Measurements from ENCODE around the gene RAB17. TPM values are rescaled to one million over a fixed set of nuclear protein-coding genes. Genes with fewer than 3 reads are reported as not detected.

Gene RAB17
- total and polyA plus RNA-seq, 2 donors from 2014 or later: 59.1 to 151 TPM

DNA sequence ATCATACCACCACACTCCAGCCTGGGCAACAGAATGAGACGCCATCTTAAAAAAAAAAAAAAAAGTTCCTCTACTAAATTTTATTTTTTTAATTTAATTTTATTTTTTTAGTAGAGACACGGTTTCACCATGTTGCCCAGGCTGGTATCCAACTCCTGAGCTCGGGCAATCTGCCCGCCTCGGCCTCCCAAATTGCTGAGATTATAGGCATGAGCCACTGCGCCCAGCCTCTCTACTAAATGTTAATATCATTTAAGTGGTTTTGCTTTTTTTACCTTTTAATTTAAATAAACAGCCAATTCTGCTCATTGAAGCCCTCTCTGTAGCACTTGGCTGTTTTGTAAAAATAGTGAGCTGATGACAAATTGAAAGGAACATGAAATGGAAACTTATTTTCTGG lies 9.2 kb downstream of the RAB17 start:
- H3K9ac ChIP-seq (ENCODE audit: low read length in 3 of 3): peak overlapping the region in 1 of 3 donors; percentile 35
- H3K4me3 ChIP-seq (ENCODE audit: low read length in 3 of 3): no peak overlapping the region
- intact Hi-C loops (cut with DNase I): loop anchor here (10.0 kb wide), 1 partner anchor 163 kb away; no protein-coding TSS in a partner anchor
- H3K4me1 ChIP-seq (ENCODE audit: control insufficient read depth in 2 of 3, insufficient read depth in 2 of 3, low read depth in 1 of 3, low read length in 3 of 3): peaks cover 0 to 16% (median 7%) of the 10 kb centered on the region in 3 donors
- peaks cover 0 to 19% (median 12%) of the 10 kb centered on the region in 3 donors for H3K36me3 ChIP-seq (ENCODE audit: control insufficient read depth in 2 of 3, insufficient read depth in 3 of 3, low read length in 3 of 3)
- H3K27ac ChIP-seq (ENCODE audit: low read depth in 2 of 2, low read length in 2 of 2): no peak overlapping the region
- H3K27me3 ChIP-seq (ENCODE audit: control insufficient read depth, insufficient read depth, low read length): no peaks in the 10 kb centered on the region
- DNase-seq (peak in 1 of 5 donors; percentile 53), FAIRE-seq (no peak)
- H3K9me3 ChIP-seq (ENCODE audit: control insufficient read depth in 2 of 3, insufficient read depth in 1 of 3, low read length in 3 of 3): no peaks in the 10 kb centered on the region
- TF ChIP-seq, protein P1, sequence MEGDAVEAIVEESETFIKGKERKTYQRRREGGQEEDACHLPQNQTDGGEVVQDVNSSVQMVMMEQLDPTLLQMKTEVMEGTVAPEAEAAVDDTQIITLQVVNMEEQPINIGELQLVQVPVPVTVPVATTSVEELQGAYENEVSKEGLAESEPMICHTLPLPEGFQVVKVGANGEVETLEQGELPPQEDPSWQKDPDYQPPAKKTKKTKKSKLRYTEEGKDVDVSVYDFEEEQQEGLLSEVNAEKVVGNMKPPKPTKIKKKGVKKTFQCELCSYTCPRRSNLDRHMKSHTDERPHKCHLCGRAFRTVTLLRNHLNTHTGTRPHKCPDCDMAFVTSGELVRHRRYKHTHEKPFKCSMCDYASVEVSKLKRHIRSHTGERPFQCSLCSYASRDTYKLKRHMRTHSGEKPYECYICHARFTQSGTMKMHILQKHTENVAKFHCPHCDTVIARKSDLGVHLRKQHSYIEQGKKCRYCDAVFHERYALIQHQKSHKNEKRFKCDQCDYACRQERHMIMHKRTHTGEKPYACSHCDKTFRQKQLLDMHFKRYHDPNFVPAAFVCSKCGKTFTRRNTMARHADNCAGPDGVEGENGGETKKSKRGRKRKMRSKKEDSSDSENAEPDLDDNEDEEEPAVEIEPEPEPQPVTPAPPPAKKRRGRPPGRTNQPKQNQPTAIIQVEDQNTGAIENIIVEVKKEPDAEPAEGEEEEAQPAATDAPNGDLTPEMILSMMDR (IDR thresholded peaks at IDR 0.05; ENCODE audit: borderline replicate concordance, extremely low read depth, insufficient read depth): no peak

DNA sequence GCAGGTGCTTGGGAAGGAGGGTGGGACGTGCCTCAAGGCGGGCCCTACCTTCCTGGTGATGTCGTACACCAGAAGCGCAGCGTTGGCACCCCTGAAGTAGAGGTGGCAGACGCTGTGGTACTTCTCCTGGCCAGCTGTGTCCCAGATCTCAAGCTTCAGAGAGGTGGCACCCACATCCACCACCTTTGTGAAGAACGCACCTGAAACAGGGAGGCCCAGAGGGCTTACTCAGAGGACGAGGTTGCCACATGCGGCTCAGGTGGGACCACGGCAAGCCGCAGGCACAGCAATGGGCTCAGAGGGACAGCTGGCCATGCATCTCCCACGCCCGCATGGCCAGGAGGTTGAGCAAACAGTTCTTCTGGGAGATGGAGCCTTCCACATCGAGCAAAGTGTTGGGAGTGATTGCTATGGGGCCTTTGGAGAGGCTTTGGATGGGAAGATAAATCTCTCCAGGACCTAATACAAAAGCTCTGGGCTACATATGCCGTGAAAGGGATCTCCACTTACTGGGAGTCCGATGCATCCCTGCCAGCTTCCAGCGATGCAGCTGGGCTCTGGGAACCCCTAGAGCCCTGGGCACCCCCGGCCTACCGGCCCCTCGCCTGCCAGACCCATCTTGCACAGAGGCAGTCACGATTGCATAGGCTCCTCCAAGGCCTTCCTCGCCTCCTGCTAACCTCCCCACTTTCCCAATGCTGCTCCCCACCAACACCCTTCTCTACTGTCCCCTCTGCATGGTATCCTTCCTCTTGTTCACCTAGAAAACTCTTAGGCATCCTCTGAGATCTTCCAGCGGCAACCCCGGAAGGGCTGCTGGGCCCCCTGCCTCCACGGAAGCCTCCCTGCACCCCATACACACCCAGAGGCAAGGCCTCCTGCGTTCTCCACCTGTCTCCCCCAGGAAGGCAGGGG lies 12.3 kb downstream of the RAB17 start:
- Histone ChIP-seq H3K27ac (ENCODE audit: low read depth in 2 of 2, low read length in 2 of 2) (no peak overlapping the region), H3K27me3 (ENCODE audit: control insufficient read depth, insufficient read depth, low read length) (no peaks in the 10 kb centered on the region), H3K4me1 (ENCODE audit: control insufficient read depth in 2 of 3, insufficient read depth in 2 of 3, low read depth in 1 of 3, low read length in 3 of 3) (peaks cover 0 to 12% (median 7%) of the 10 kb centered on the region in 3 donors), H3K9me3 (ENCODE audit: control insufficient read depth in 2 of 3, insufficient read depth in 1 of 3, low read length in 3 of 3) (no peaks in the 10 kb centered on the region), H3K36me3 (ENCODE audit: control insufficient read depth in 2 of 3, insufficient read depth in 3 of 3, low read length in 3 of 3) (peaks cover 0 to 19% (median 10%) of the 10 kb centered on the region in 3 donors), H3K4me3 (ENCODE audit: low read length in 3 of 3) (no peak overlapping the region), H3K9ac (ENCODE audit: low read length in 3 of 3) (no peak overlapping the region)
- no peak for FAIRE-seq
- TF ChIP-seq, protein P1 (IDR thresholded peaks at IDR 0.05; ENCODE audit: borderline replicate concordance, extremely low read depth, insufficient read depth): no peak
- DNase-seq: no peak
- intact Hi-C loops (cut with DNase I): no loop called here

DNA sequence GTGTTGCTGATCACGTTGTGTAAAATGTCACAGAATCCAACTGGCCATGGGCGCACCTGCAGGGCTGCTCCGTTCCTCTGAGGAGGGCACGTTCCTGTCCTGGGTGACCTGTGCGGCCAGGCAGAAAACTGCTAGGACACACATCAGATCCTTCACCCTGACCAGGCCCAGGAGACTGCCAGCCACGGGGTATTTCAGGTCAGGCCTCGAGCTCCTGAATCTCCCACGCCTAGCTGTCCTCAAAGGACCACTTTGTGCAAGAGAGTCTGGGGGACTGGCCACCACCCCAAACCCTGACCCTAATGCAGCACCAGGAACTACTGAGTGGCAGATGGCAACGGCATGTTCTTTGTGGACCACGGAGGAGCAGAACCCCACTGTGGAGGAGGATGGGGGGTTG lies 13.1 kb downstream of the RAB17 start:
- no peak overlapping the region for H3K27ac ChIP-seq (ENCODE audit: low read depth in 2 of 2, low read length in 2 of 2)
- intact Hi-C loops (cut with DNase I): no loop called here
- no peak overlapping the region for H3K4me3 ChIP-seq (ENCODE audit: low read length in 3 of 3)
- H3K9me3 ChIP-seq (ENCODE audit: control insufficient read depth in 2 of 3, insufficient read depth in 1 of 3, low read length in 3 of 3): no peaks in the 10 kb centered on the region
- H3K36me3 ChIP-seq (ENCODE audit: control insufficient read depth in 2 of 3, insufficient read depth in 3 of 3, low read length in 3 of 3): peaks cover 0 to 19% (median 10%) of the 10 kb centered on the region in 3 donors
- TF ChIP-seq, protein P1 (IDR thresholded peaks at IDR 0.05; ENCODE audit: borderline replicate concordance, extremely low read depth, insufficient read depth): no peak
- no peaks in the 10 kb centered on the region for H3K27me3 ChIP-seq (ENCODE audit: control insufficient read depth, insufficient read depth, low read length)
- DNase-seq (no peak), FAIRE-seq (no peak)
- H3K4me1 ChIP-seq (ENCODE audit: control insufficient read depth in 2 of 3, insufficient read depth in 2 of 3, low read depth in 1 of 3, low read length in 3 of 3): peaks cover 0 to 10% (median 7%) of the 10 kb centered on the region in 3 donors
- H3K9ac ChIP-seq (ENCODE audit: low read length in 3 of 3): no peak overlapping the region

Measured in kidney (tissue), 14 donors.